ENCODE data around the gene MTURN.

Gene MTURN

GRCh38 chr7:30163231-30163894 is 28.6 kb downstream of the MTURN start:
- DNase-seq: peak; percentile 72

DNA sequence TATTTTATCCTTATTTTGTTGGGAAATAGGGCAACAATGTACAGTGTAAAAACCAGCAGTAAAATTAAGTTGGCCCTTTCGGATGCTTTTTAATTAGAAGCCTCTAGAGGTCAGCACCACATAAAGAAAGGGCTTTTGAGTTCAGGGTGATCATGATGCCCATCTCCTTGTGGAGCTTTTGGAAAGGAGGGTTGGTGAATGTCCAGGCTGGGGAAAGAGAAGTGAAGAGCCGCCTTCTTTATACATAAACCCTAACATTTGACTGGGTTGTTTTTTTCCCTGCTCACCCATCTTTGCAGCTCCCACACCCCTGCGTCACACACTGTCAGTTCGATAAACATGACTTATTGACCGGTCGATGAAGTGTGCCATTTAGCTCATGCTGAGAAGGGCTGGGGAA is 29.8 kb downstream of the MTURN start:
- peak; percentile 49 for DNase-seq

DNA sequence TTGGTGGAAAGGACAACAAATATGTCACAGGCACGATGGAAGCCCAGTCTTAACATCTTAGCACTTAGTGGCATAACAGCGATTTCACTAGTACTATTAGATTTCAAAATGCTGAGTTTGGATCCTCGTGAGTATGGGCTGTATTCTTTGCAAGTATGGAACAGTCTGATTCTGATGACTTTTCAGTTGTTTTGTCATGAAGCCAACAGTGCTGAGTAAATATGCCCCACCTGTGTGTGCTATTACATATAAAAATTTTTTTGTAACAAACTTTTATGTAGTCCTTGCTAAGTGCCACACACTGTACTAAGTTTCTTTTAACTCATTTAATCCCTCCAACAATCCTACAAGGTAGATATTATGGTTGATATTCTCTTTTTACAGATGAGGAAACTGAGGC is 30.8 kb downstream of the MTURN start:
- no peak for DNase-seq

- DNase-seq: no peak
Measured at GRCh38 chr7:30166155-30166840, 31.5 kb downstream of the MTURN start.

- DNase-seq: no peak
Measured at GRCh38 chr7:30166841-30167235, 32.1 kb downstream of the MTURN start.

DNA sequence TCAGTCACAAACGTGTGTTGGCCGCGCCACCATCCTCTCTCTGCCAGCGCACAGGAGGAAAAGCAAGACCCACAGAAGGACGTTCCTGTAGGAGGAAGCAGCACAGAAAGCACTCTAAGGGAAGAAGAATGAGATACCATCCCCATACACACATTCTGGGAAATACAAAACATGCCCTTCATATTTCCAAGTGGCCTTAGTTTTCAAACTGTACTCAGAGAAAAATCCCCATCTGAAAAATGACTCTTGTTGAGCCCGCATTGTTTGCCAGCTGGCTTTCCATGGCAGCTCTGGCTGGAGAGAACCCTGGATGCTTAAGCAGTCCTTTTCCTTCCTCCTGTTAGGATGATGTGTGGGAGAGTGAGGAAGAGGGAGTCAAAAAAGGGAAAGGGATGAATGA is 33.1 kb downstream of the MTURN start:
- DNase-seq: no peak

- no peak for DNase-seq
Measured at GRCh38 chr7:30168835-30169573, 34.2 kb downstream of the MTURN start.

GRCh38 chr7:30169579-30169978 is 34.8 kb downstream of the MTURN start:
- DNase-seq: no peak

GRCh38 chr7:30170476-30171205 is 35.9 kb downstream of the MTURN start:
- DNase-seq: no peak

- DNase-seq: no peak
Measured at GRCh38 chr7:30171766-30172447, 37.1 kb downstream of the MTURN start.

GRCh38 chr7:30172451-30172850 is 37.7 kb downstream of the MTURN start:
- DNase-seq: no peak

GRCh38 chr7:30173058-30173897 is 38.5 kb downstream of the MTURN start:
- DNase-seq: no peak

- no peak for DNase-seq
Measured at GRCh38 chr7:30175180-30175579, 40.4 kb downstream of the MTURN start.

- DNase-seq: no peak
Measured at GRCh38 chr7:30175636-30176147, 40.9 kb downstream of the MTURN start.

- DNase-seq: no peak
Measured at GRCh38 chr7:30176463-30177109, 41.8 kb downstream of the MTURN start.

- DNase-seq: no peak
Measured at GRCh38 chr7:30177186-30177585, 42.4 kb downstream of the MTURN start.

DNA sequence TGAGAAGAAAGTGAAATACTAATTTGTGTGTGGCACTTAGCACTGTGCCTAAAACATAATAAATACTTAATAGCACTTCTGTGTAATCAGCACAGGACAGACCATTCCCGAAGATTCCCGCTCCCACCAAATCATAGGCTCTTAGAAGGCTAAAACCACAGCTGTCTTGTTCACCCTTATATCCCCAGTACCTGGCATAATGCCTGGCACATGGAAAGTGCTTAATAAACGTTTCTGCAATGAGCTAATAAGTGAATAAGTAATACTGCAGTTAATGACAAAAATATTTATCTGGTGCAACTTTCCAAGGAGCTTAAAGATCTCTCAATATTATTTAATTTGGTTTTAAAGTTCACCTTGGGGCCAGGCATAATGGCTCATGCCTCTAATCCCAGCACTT is 43.2 kb downstream of the MTURN start:
- no peak for DNase-seq

DNA sequence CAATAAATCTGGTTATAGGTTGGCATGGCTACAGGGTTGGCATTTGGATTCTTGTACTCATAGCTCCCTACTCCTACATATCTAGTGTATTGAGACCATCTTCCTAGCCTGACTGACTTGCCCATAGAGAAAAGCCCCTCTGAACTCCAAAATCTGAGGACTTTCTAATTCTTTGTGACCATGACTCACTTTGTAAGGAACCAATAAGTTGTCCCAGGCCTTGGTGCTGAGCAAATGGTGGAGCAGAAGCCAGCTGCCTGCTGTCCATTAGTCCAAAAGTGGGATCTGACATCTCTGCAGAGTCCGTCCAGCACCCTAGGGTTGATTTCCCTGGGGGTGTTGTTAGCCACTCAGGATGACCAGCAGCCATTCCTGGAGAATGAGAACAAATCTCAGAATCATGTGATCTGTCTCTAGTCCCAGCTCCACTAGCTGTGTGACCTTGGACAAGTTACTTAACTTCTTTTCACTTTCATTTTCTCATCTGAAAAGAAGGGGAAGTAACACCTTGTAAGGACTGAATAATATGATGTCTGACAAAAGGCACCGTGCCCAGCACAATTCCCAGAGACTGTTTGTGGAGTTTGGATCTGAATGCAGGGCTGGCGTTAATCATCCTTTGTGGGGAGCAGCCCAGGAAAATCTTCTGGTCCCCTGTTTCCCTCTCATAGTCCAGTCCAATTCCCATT is 44.1 kb downstream of the MTURN start:
- DNase-seq: no peak

- DNase-seq: no peak
Measured at GRCh38 chr7:30180718-30181117, 45.9 kb downstream of the MTURN start.

GRCh38 chr7:30181211-30181610 is 46.4 kb downstream of the MTURN start:
- no peak for DNase-seq

All from GF-D8 (cell line).